22Rv1 (cell line): ENCODE results near the gene BRD4.

Experiments
- H3K27ac ChIP-seq: fragments of 450-650 bp; 2 replicates; pipeline ENCODE4 v1.5.1; 2017
- ZFX ChIP-seq: fragments of 450-650 bp; IDR thresholded peaks from 2 replicates; pipeline ENCODE4 v1.6.1; 2017; ENCODE audit warnings: antibody characterized with exemption, borderline replicate concordance
- TF ChIP-seq, protein P1 (sequence below): fragments of 450-650 bp; IDR thresholded peaks from 2 replicates; pipeline ENCODE4 v1.5.1; 2017; ENCODE audit warnings: mild to moderate bottlenecking

BRD4 gene

DNA sequence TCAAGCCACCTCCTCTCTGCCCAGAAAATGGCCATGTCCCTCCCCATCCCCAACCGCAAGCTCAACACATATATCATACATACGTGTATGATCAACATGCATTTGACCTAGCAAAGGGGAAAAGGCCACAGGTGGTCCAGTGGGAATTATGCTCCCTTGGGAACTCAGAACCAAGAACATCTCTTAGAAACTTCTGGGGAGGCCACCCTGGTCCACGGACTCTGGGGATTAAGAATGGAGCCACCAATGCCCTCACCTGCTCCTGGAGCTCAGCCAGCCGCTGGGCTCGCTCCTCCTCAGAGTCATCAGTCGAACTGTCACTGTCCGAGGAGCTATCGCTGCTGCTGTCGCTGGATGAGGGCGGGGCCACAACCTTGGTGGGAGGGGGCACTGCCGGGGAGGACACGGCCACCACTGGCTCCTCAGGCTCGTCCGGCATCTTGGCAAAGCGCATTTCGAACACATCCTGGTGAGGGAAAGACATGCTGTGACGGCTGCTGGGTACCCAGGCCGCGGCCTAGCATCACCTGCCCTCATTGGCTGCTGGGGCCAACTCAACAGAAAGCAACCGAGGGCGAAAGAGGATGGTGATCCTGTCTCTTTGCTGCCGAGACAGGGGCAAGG, 75.5 kb downstream of the BRD4 start:
- no peak overlapping the region for H3K27ac ChIP-seq
- TF ChIP-seq, protein P1, sequence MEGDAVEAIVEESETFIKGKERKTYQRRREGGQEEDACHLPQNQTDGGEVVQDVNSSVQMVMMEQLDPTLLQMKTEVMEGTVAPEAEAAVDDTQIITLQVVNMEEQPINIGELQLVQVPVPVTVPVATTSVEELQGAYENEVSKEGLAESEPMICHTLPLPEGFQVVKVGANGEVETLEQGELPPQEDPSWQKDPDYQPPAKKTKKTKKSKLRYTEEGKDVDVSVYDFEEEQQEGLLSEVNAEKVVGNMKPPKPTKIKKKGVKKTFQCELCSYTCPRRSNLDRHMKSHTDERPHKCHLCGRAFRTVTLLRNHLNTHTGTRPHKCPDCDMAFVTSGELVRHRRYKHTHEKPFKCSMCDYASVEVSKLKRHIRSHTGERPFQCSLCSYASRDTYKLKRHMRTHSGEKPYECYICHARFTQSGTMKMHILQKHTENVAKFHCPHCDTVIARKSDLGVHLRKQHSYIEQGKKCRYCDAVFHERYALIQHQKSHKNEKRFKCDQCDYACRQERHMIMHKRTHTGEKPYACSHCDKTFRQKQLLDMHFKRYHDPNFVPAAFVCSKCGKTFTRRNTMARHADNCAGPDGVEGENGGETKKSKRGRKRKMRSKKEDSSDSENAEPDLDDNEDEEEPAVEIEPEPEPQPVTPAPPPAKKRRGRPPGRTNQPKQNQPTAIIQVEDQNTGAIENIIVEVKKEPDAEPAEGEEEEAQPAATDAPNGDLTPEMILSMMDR, result no peak
- TF ChIP-seq ZFX, result no peak

DNA sequence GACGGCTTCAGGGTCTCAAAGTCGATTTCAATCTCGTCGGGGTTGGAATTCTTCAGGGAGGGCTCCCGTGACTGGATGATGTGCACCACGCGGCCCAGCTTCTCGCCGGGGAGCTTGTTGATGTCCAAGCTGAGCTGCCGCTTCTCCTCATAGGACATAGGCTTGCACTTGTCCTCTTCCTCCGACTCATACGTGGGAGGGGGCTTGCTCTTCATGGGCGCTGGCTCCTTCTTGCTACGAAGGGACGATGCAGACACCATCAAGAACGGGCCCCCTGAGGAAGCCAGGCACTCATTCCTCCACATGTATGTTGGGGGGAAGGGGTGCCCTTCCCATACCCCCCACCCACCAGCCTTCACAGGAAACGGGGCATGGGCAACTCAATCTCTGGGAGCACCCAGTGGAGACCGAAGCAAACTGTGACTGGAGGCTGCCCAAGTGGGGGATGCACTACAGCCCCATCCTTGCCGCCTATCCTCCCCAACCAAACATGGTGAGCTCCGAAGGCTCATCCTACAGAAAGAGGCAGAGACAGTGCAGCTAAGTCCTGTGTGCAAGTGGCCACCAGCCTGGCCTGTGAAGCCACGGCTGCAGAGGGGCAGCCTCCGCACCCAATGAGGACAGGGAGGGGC, 76.9 kb downstream of the BRD4 start:
- TF ChIP-seq, protein P1, result no peak
- no peak for TF ChIP-seq ZFX
- no peak overlapping the region for H3K27ac ChIP-seq

DNA sequence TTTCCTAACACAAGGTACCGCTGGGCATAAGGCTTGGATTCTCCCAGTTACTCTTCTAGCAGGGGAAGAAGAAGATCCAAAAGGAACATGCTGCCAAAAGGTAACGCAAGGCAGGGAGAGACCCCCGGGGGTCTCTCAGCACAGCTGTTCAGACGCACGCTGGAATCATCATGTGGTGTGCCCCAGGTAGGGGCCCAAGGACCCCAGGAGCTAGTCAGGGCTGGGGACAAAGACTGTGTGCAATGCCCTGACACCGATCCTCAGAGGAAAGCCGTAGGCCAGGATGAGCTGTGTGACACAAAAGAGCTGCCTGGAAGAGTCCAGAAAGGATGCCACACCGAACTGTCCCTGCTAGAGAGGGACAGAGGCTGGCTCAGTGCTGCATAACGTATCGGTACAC, 77.8 kb downstream of the BRD4 start:
- no peak overlapping the region for H3K27ac ChIP-seq
- no peak for TF ChIP-seq ZFX
- TF ChIP-seq, protein P1, result no peak

DNA sequence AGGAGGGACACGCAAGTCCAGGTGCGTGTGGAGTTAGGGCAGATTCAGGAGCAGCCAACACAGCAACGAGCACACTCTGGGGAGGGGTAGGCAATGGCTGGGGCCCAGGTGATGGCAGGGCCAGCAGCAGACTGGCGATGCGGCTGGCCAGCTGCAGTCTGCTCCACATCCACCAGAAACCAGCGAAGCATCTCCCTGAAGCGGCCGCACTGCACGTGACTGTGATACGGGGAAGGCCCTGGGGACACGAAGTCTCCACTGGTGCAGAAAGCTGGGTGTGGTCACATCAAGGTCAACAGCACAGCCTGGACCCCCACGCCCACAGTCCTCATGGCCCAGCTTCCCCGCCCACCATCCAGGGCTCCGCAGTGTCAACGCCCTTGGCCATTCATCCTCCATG, 78.8 kb downstream of the BRD4 start:
- H3K27ac ChIP-seq, result no peak overlapping the region
- TF ChIP-seq, protein P1, result no peak
- no peak for TF ChIP-seq ZFX

DNA sequence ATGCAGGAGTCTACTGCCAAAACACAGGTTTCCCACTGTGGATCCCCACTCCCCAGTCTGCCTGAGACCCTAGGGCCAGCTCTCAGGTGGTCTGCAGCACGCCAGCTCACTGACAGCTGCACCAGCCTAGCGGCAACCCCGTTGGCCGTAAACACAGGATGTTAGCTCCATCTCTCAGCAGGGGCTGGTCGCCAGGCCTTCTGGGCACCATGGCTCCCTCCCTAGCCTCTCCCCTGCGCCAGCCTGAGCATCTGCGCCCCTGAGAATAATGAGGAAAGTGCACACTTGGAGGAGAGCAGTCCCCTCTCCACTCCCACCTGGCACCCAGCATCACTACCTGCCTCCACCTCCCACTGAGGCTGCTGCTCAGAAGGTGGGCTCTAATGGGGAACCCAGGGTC, 79.3 kb downstream of the BRD4 start:
- no peak overlapping the region for H3K27ac ChIP-seq
- TF ChIP-seq, protein P1, result no peak
- TF ChIP-seq ZFX, result no peak

DNA sequence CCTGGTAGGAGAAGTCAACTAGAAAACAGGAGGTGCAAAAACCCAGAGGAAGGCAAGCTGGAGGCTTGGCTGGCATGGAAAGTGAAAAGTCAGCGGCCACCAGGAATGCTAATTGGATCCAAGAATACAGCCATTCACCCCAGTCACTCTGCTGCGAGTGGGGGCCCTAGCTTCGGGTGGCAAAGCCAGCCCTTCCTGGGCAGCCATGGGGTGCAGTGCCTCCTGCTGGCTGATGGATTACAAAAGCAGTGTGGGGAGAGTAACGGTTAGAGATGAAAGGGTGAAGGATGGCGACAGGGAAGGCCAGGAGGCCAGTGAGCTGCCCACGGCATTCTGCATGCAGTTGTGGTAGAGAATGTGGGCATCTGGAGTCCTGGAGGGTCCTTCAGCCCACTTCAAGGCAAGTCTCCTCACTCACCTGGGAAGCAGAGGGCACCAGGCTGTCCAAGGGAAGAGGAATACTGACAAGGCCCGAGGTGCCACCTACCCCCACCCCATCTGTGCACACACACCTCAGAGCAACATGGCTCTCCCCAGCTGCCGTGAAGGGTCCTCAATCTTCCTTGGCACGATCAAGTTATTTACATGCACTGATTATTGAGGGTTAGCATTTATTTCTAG, 79.8 kb downstream of the BRD4 start:
- TF ChIP-seq ZFX, result no peak
- TF ChIP-seq, protein P1, result peak; percentile 49
- H3K27ac ChIP-seq, result no peak overlapping the region
